Stimulated activated CD8-positive, alpha-beta memory T cell treated with anti-CD3 and anti-CD28 coated beads, Interleukin-12 subunit alpha, Interleukin-12 subunit beta, amount 100 ng/mL, for 24 hours (primary cell): ENCODE measurements around the gene ALX3.
"Not testable (repeated sequence)": the region's sequence is repeated elsewhere in the genome, so short reads cannot be mapped to it uniquely, and the experiment has no call there.

ENCODE experiments used
- DNase-seq: peaks from one replicate; pipeline ENCODE4 v3.0.0-alpha.2; 2020; ENCODE audit errors: extremely low read depth

ALX3 gene

GRCh38 chr1:110089561-110090275, 19.2 kb upstream of the ALX3 start:
- no peak for DNase-seq

DNA sequence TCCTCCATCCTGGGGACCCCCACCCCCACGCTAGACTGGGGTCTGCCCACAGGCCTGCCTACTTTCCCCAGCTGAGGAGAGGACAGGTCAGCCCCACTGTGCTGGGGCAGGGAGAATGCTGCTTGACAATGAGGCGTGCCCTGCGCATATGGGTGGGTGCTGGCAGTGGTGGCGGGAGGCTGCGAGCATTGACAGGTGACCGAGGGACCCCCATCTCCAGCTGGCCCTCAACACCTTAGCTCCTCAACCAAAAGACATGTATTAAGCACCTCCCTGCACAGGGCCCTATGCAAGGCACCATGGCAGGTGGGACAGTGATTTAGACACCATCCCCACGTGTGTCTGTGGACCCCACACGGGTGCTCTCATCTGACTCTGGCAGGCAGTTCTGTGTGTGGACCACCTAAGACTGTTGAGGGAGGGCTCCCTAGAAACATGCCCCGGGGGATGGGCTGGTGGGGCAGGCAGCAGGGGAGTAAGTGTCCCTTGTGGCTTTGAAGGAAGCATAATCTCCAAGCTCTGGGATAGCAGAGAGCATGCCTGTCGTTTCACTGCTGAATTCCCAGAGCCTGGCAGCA, 18.4 kb upstream of the ALX3 start:
- DNase-seq: no peak

DNA sequence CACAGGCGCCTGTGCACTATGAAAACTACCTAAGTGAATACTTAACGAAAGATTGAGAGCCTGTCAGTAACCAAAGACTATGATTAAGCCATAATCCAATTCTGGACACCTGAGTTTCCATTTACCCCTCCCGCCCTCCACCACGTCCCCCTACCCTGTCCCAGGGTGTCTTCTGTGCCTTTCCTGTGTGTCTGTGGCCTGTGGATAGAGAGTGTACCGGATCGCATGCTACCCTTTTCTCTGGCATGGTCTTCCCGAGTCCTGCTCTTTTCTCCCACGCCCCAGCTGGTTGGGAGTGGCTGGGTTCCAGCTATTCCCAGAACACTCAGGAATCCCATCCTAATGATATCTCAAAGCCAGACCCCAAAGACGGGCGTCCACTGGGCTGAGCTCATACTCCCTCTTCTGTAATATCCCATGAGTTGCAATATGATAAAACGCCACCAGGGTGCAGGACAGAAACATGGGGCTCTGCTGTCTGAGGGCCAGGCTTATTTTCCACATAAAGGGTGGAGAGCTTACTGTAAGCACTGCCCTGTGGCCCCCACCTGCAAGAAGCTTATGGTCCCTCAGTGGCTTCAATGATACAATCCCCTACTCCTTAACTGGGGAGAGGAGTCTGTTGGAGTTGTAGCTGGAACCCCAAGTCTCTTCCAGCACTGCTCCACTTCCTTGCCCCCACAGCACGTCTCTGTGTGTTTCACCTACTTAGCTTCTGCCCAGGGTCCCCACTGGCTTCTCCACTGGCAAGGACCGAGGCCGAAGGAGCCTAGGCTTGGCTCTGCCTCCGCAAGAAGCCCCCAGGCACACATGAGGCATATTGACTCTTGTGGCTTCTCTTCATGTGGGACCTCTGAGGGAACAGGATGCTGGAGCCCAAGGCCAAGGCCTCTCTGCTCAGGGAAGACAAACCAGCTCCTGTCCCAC, 17.6 kb upstream of the ALX3 start:
- DNase-seq: no peak

DNA sequence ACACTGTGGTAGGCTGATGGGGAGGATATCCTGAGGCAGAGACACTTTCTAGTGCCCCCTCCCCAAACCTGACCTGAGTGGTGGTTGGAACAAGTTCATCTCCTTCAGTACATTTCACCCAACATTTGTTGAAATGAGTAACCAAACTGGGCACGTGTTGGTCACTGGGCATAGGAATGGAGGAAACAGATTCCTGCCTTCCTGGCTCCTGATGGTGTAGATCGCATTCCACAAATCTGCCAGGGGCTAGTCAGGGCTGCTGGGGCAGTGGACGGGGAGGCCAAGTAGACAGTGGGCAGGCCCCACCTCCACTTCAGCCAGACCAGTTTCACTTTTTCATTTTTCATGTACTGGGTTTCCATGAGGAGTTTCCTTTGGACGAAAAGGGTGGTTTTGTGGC, 16.5 kb upstream of the ALX3 start:
- no peak for DNase-seq

DNA sequence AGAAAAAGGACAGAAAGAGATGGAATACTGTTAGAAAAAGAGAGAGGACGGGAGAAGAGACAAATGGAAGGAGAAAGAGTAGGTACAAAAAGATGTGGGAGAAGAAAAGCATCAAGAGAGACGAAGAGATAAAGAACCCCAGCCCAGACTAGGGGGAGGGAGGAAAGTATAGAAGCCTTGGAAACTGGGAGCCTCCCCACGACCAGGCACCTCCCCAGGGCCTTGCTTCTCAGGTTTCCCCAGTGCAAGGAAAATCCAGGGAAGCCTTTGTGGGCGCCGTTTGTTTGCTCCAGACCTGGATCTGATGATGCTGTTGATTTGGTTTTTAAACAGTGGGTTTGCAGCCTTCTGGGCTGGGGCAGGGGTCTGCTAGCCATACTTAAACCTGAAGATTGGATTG, 15.2 kb upstream of the ALX3 start:
- DNase-seq: no peak

DNA sequence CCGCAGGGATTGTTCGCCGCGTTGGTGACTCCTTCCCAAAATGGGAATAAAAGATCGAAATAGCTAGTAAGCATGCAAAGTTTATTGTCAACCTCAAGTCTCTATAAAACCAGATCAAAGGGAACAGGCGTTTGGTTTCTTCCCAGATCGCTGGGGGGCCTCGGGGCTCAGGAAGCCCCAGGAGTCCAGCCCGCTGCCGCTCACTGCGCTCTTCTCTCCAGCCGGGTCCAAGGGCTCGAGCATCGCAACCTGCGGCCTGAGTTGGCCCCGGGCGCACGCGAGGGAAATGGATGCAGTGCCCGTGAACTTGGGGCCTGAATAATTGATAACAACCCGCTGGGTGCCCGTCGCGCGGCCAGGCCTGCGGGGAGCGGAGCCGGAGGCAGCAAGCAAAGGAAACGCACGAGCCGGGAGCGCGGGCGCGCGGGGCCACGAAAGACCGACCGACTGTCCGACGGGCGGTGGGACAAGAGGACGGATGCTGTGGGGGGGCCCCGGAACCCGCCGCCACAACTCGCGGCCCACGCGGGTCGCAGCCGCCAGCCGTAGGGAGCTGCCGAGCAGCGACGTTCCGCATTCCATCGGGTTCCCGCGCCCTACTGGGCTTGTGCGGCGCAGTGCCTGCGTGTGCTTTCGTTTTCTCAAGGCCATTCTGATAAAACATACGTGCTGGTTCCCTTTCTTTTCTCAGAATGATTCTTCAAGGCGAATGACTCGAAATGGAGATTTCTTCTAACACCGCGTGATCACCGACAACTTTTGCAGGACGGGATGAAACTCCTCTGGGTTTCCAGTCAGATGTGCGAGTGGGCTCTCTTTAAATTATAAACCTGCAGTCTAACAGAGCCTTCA, 14.0 kb upstream of the ALX3 start:
- no peak for DNase-seq

- no peak for DNase-seq
Measured at GRCh38 chr1:110083866-110084226, 13.4 kb upstream of the ALX3 start.

- DNase-seq: no peak
Measured at GRCh38 chr1:110083061-110083865, 12.8 kb upstream of the ALX3 start.

DNA sequence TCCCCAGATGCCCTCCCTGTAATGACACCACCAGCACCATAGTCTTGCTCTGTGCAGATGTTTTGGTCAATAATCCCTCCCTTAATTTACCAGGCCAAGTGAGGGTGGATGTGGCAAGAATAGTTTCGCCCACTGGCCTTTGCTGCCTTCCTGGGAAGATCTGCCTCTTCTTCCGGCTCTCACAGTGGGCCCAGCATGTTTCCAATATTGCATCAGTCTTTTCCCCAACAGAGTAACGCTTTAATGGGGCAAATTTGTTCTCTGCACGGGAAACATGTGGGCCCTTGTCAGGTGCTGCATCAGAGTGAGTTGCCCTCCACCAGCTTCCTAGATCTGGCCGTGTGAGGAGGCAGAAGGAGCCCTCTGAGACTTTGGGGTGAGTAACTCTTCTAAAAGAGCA, 12.0 kb upstream of the ALX3 start:
- DNase-seq: no peak

GRCh38 chr1:110081061-110081460, 10.6 kb upstream of the ALX3 start:
- no peak for DNase-seq

DNA sequence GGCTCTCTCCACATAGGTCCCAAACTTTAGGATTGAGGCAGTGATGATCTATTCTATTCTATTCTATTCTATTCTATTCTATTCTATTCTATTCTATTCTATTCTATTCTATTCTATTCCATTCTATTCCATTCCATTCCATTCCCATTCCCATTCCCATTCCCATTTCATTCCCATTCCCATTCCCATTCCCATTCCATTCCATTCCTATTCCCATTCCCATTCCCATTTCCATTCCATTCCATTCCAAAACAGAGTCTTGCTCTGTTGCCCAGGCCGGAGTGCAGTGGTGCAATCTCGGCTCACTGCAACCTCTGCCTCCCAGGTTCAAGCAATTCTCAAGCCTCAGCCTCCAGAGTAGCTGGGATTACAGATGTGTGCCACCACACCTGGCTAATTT, 9.5 kb upstream of the ALX3 start:
- DNase-seq: not testable (repeated sequence)

DNA sequence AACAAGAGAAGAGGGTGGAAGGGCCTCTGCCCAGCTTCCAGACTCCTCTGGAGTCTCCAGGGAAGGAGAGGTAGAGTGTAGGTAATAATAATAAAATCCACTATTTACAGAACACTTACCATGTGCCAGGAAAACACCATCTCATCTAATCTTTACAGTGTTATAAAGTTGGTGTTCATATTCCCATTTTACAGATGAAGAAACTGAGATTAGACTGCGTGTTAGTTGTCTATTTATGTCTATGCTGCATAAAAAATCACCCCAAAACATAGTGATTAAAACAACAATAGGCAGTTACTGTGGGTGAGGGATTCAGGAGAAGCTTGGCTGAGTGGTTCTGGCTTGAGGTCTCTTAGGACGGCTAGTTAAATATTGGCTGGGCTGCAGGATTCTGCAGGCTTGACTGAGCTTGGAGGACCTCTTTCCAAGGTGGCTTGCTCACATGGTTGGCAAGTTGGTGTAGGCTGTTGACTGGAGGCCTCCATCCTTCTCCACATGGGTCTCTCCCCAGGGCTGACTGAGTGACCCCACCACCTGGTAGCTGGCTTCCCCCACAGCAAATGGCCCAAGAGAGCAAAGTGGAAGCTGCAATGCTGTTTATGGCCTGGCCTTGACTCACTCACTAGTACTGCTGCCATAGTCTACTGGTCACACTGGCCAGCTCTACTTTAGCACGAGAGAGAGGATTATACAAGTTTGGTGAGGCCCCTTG, 6.5 kb upstream of the ALX3 start:
- DNase-seq: no peak

DNA sequence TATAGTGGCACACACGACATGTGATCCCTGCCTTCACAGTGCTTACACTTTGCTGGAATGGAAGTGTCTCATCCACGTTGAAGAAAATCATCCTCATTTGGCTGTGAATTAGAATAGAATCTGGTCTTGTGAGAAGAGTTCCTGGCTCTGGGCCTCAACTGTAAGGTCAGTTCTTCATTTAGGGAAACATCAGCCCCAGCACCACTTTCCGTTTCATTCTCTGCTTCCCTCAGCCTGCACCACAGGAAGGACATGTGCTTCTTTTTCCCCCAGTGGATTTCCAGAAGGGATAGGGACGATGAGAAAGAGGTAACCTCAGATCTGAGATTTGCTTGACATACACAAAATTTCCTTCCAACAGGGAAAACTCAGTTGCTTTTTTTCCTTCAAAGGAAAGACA, 3.7 kb upstream of the ALX3 start:
- no peak for DNase-seq

- no peak for DNase-seq
Measured at GRCh38 chr1:110070282-110070669, 196 bp downstream of the ALX3 start.

DNA sequence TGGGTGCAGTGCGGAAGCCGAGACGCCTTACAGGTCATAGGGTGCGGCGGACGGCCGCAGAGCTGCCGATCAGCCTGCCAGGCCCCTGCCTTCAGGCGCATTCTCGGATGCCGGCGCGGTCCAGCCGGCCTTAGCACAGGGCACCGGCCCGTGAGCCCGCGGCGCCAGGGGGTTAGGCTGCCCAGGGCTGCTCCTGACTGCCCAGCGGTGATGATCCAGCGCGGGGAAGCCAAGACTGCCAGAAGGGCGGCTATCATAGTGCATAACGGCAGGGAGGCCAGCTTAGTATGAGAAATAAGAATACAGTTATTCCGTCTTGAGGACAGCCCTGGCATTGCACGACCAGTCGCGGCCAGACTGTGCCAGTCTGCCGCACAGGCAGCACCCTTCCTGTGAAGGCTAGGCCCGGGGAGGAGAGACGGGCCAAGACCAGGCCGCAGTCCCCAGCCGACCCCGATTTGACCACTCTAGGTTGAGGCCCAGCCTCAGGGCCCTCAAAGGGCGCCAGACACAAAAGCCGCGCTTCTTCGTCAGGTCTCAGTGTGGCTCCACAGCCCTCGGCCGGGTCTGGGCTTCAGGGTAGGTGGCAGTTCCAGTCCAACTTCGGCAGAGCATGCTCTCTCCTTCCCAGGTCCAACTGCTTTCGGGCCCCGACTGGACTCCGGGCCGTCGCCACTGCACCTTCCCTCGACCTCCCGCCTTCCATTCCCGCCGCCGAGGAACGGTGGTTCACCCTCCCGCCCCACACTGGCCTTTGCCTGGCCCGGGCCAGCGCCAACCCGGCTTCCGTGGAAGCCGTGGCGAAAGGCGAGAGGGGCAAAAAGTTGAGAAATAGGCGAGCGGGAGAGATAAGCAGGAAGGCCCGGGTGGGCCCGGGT, 829 bp downstream of the ALX3 start:
- DNase-seq: no peak

DNA sequence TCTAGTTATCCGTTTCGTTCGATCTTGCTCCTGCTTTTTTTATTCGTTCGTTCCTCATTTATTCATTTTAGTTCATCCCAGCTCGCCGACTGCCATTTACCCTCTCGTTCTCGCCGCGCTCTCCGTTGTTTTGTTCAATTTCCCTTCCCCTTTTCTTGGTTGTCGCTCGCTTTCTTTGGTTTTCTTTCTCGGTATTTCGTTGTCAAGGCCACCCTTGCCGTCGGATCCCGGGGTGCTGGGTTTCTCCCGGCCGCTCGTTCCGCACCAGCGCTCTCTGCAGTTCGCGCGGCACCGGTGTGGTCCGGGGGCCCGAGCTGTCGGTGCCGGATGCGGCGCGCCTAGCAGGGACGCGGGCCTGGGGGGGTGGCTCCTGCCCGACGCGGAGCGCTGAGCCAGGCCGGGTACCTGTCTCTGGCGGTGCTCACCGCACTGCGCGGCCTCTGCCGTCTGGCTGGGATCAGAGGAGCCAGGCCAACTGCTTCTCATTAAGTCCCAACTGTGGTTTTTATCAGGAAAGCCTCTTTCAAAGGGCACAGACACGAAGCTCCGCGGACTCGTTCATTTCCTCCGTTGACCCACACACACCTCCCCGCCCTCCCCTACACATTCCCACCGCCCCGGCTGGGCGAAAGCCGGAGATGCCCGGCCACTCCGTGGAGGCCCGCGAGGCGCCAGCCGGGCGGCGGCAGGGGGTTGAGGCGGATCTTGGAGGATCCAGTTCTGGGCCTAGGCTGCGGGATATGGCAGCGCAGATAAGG, 1.6 kb downstream of the ALX3 start:
- DNase-seq: no peak

DNA sequence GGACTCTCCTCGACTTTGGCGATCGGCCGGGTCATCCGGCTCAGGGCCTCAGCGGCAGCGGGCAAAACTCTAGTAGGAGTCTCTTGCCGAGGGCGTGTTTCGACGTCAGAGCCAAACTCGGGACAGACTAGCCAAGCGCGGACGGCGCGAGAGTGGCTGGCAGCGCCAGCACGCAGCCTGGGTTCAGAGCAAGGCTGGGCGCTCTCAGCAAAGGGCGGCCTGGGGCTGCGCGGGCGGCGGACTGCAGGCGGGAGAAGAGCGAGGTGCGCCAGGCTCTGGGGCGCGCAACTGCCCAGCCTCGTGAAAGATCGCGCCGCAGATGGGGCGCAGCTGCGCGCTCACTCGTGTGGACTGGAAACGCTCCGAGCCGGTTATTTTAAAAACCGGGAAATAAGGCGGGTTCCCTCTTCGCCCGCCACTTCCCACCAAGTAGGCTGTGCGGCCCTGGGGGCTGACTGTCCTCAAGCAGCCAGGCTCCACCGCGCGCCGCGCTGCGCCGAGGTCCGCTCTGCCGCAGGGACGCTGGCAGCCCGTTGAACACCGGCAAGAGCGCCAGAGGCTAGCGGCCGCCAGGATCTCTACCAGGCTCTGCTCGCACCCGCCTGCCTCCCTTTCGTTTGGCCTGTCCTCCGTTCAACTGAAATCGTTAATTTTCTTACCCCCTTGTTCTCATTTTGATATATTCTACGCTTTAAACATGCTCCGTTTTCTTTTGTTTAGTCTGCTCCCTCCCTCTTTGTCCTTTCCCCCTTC, 2.4 kb downstream of the ALX3 start:
- no peak for DNase-seq

- no peak for DNase-seq
Measured at GRCh38 chr1:110067479-110067892, 3.0 kb downstream of the ALX3 start.
